Measurements from ENCODE around the gene NCOA6. TPM values are rescaled to one million over a fixed set of nuclear protein-coding genes. Genes with fewer than 3 reads are reported as not detected.
"Not testable (repeated sequence)": the region's sequence is repeated elsewhere in the genome, so short reads cannot be mapped to it uniquely, and the experiment has no call there.

The NCOA6 gene
- total and polyA plus RNA-seq, 2 donors (not counting 1 experiment from before 2014, with no cell fraction given) = 16.0 to 31.9 TPM

GRCh38 chr20:34720266-34720665 lies 105.2 kb downstream of the NCOA6 start:
- no peaks in the 10 kb centered on the region for H3K9me3 Mint-ChIP-seq (ENCODE audit: insufficient read depth)
- Histone ChIP-seq H3K9me3 (ENCODE audit: control extremely low read depth in 1 of 3, control insufficient read depth in 2 of 3, insufficient read depth in 1 of 3, low read length in 2 of 3) (no peaks in the 10 kb centered on the region), H3K27ac (ENCODE audit: low read length in 2 of 2) (no peak overlapping the region), H3K36me3 (replicated peaks in 1 of 2; ENCODE audit: control extremely low read depth in 1 of 2, control insufficient read depth in 1 of 2, extremely low read depth in 1 of 2, insufficient read depth in 2 of 2, low read length in 1 of 2) (peaks cover 5 to 28% of the 10 kb centered on the region in 2 experiments), H2AFZ (ENCODE audit: insufficient read depth, low read depth, low read length, poor library complexity, severe bottlenecking) (no peak overlapping the region), H4K20me1 (ENCODE audit: control insufficient read depth, insufficient read depth, low read length, poor library complexity, severe bottlenecking) (no peaks in the 10 kb centered on the region), H3K4me3 (ENCODE audit: control extremely low read depth in 1 of 5, extremely low read depth in 1 of 5, insufficient read depth in 1 of 5, low read depth in 2 of 5, low read length in 4 of 5) (no peak overlapping the region), H3K4me2 (replicated peaks; ENCODE audit: low read depth, low read length, poor library complexity, severe bottlenecking) (no peak overlapping the region), H3K4me1 (ENCODE audit: control insufficient read depth in 2 of 2, insufficient read depth in 2 of 2, low read length in 2 of 2) (peaks cover 0 to 5% of the 10 kb centered on the region in 2 donors), H3K79me2 (ENCODE audit: control insufficient read depth, insufficient read depth, low read length) (no peaks in the 10 kb centered on the region), H3K9ac (ENCODE audit: low read length) (no peak overlapping the region), H3K27me3 (replicated peaks in 1 of 4; ENCODE audit: control extremely low read depth in 1 of 4, control insufficient read depth in 3 of 4, insufficient read depth in 4 of 4, low read length in 3 of 4) (no peaks in the 10 kb centered on the region)
- no peak for ATAC-seq (ENCODE audit: low read depth)
- TF ChIP-seq, protein P1, sequence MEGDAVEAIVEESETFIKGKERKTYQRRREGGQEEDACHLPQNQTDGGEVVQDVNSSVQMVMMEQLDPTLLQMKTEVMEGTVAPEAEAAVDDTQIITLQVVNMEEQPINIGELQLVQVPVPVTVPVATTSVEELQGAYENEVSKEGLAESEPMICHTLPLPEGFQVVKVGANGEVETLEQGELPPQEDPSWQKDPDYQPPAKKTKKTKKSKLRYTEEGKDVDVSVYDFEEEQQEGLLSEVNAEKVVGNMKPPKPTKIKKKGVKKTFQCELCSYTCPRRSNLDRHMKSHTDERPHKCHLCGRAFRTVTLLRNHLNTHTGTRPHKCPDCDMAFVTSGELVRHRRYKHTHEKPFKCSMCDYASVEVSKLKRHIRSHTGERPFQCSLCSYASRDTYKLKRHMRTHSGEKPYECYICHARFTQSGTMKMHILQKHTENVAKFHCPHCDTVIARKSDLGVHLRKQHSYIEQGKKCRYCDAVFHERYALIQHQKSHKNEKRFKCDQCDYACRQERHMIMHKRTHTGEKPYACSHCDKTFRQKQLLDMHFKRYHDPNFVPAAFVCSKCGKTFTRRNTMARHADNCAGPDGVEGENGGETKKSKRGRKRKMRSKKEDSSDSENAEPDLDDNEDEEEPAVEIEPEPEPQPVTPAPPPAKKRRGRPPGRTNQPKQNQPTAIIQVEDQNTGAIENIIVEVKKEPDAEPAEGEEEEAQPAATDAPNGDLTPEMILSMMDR (IDR thresholded peaks at IDR 0.05) = no peak
- TF ChIP-seq EZH2 (IDR thresholded peaks at IDR 0.05; ENCODE audit: borderline replicate concordance, insufficient read depth, low read depth, low read length, poor library complexity, severe bottlenecking) = no peak
- no peak overlapping the region for H3K27ac Mint-ChIP-seq
- ChIA-PET CTCF (interaction anchor here (0.5 to 3.2 kb wide), 6 partner anchors 12 to 490 kb away, joined by 3 to 16 read pairs (median 4); no protein-coding TSS in a partner anchor), POLR2A (interaction anchor here (0.7 kb wide), 1 partner anchor 10 kb away, joined by 12 read pairs; no protein-coding TSS in a partner anchor)
- H3K4me3 Mint-ChIP-seq = no peak overlapping the region
- H3K27me3 Mint-ChIP-seq = no peaks in the 10 kb centered on the region
- no peak for DNase-seq
- intact Hi-C loops (cut with micrococcal nuclease) = no loop called here
- H3K4me1 Mint-ChIP-seq = peaks cover 18% of the 10 kb centered on the region
- no CpG with 5 or more reads among the region's 2 CpGs for WGBS (ENCODE audit: insufficient coverage)

DNA sequence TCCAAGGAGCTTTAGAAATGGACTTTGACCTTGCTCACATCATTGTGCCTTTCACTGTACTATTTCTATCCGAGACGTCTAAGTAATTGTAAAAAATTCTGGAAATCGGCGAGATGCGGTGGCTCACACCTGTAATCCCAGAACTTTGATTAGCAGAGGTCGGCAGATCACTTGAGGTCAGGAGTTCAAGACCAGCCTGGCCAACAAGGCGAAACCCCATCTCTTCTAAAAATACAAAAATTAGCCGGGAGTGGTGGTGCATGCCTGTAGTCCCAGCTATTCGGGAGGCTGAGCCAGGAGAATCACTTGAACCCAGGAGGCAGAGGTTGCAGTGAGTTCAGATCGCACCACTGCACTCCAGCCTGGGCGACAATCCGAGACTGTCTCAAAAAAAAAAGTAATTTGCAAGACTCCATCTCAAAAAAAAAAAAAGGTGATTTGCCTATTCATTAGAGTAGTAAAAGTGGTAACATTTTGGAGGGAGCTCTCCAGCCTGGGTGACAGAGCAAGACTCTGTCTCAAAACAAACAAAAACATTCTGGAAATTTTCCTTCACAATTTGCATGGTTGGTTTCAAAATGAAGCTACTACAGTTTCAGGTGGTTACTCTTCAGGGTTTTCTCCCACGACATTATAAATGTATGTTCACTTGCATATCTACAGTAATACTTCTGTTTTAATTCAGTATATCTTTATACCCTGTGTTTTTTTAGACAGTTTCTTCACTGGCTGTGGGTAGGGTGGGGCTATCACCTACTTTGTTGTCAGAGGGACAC lies 106.0 kb downstream of the NCOA6 start:
- CTCF ChIA-PET = interaction anchor here (1.2 to 3.2 kb wide), 3 partner anchors 11 to 181 kb away, joined by 3 to 16 read pairs (median 4); no protein-coding TSS in a partner anchor
- Mint-ChIP-seq H3K4me1 (peaks cover 18% of the 10 kb centered on the region), H3K4me3 (peak overlapping the region; percentile 10)
- H3K27ac Mint-ChIP-seq; H3K4me1 ChIP-seq (ENCODE audit: control insufficient read depth in 2 of 2, insufficient read depth in 2 of 2, low read length in 2 of 2); H3K9me3 ChIP-seq (ENCODE audit: control extremely low read depth in 1 of 3, control insufficient read depth in 2 of 3, insufficient read depth in 1 of 3, low read length in 2 of 3); H3K9ac ChIP-seq (ENCODE audit: low read length); H3K27me3 ChIP-seq (replicated peaks in 1 of 4; ENCODE audit: control extremely low read depth in 1 of 4, control insufficient read depth in 3 of 4, insufficient read depth in 4 of 4, low read length in 3 of 4); H4K20me1 ChIP-seq (ENCODE audit: control insufficient read depth, insufficient read depth, low read length, poor library complexity, severe bottlenecking); H3K79me2 ChIP-seq (ENCODE audit: control insufficient read depth, insufficient read depth, low read length); H3K27ac ChIP-seq (ENCODE audit: low read length in 2 of 2); H2AFZ ChIP-seq (ENCODE audit: insufficient read depth, low read depth, low read length, poor library complexity, severe bottlenecking); intact Hi-C loops (cut with micrococcal nuclease); H3K4me2 ChIP-seq (replicated peaks; ENCODE audit: low read depth, low read length, poor library complexity, severe bottlenecking); H3K4me3 ChIP-seq (ENCODE audit: control extremely low read depth in 1 of 5, extremely low read depth in 1 of 5, insufficient read depth in 1 of 5, low read depth in 2 of 5, low read length in 4 of 5); H3K27me3 Mint-ChIP-seq; H3K9me3 Mint-ChIP-seq (ENCODE audit: insufficient read depth); POLR2A ChIA-PET: not testable (repeated sequence)
- WGBS (ENCODE audit: insufficient coverage) = 75% methylated on average over 5 of the region's 13 CpGs
- ATAC-seq (ENCODE audit: low read depth) (peak; percentile 57), DNase-seq (peak; percentile 29)
- H3K36me3 ChIP-seq (replicated peaks in 1 of 2; ENCODE audit: control extremely low read depth in 1 of 2, control insufficient read depth in 1 of 2, extremely low read depth in 1 of 2, insufficient read depth in 2 of 2, low read length in 1 of 2) = peaks cover 3 to 25% of the 10 kb centered on the region in 2 experiments

Measured in B cell (primary cell).